ENCODE results near the gene SEBOX. TPM values are rescaled to one million over a fixed set of nuclear protein-coding genes. Genes with fewer than 3 reads are reported as not detected.

SEBOX gene
- total RNA-seq, 1 experiment from 2014 or later = not detected

DNA sequence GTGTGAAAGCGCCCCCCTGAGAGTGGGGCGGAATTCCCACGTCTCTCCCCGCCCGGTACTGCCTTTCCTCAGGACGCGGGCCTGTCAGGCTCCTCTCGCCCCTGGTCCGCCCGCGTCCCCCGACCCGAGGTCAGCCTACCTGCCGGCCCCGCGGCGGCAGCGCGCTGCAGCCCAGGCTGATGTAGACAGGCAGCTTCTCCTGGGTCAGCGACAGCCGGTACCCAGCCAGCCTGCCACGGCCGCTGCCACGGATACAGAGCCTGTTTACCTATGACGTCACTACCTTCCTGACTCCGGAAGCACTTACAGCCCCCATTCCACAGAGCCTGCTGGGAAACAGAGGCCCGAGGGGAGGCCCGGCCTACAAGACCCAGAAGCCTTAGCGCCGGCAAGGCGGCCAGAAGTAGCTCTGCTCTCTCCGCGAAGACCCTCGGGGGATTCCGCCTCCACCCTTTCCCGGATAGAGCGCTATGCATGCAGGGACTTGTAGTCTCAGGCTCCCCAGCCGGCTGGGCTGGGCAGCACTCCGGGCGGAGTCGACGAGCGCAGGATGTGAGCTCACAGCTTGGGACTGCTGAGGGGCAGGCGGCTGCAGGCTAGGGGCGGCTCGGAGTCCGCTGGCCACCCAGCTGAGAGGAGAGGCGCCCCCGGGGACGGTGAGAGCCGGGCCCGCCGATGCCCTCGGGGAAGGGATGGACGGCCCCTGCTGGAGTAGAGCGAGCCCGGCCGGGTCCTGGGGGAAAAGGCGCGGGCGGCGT lies 29.6 kb downstream of the SEBOX start, which contains the start of the genes IFT20 and TNFAIP1:
Gene IFT20, minus strand, starts transcription at position 272 of the 758 bp plus-strand sequence. CDS start 3,487 bp downstream, outside the sequence.
Gene TNFAIP1, plus strand, starts transcription at position 561 of the 758 bp plus-strand sequence. CDS start 3,761 bp downstream, outside the sequence.
- ATAC-seq = peak; percentile 95
- TF ChIP-seq EZH2 (IDR thresholded peaks at IDR 0.05; ENCODE audit: low read length, unreplicated experiment) (no peak), EZH2phosphoT487 (IDR thresholded peaks at IDR 0.05; ENCODE audit: borderline replicate concordance, low read length) (no peak)
- TF ChIP-seq, protein P1, sequence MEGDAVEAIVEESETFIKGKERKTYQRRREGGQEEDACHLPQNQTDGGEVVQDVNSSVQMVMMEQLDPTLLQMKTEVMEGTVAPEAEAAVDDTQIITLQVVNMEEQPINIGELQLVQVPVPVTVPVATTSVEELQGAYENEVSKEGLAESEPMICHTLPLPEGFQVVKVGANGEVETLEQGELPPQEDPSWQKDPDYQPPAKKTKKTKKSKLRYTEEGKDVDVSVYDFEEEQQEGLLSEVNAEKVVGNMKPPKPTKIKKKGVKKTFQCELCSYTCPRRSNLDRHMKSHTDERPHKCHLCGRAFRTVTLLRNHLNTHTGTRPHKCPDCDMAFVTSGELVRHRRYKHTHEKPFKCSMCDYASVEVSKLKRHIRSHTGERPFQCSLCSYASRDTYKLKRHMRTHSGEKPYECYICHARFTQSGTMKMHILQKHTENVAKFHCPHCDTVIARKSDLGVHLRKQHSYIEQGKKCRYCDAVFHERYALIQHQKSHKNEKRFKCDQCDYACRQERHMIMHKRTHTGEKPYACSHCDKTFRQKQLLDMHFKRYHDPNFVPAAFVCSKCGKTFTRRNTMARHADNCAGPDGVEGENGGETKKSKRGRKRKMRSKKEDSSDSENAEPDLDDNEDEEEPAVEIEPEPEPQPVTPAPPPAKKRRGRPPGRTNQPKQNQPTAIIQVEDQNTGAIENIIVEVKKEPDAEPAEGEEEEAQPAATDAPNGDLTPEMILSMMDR (conservative IDR thresholded peaks at IDR 0.05; ENCODE audit: low read depth, low read length) = no peak
- H3K79me2 ChIP-seq (ENCODE audit: low read length) = peaks cover 60% of the 10 kb centered on the region
- peak within 1 kb of the TSS; percentile 78 for H3K27ac ChIP-seq (ENCODE audit: low read length)
- DNase-seq = peak; percentile 97
- 0 out of 2 replicates have a peak, but pooled peaks cover 6% of the 10 kb centered on the region for H4K20me1 ChIP-seq (ENCODE audit: low read length)
- no peaks in the 10 kb centered on the region for H3F3A ChIP-seq (ENCODE audit: low read length, unreplicated experiment)
- peak within 1 kb of the TSS; percentile 98 for H3K4me2 ChIP-seq (ENCODE audit: low read length)
- no peaks in the 10 kb centered on the region for H3K9me2 ChIP-seq (replicated peaks; ENCODE audit: low read length)
- H3K36me3 ChIP-seq (ENCODE audit: low read depth, low read length) = no peaks in the 10 kb centered on the region
- peaks cover 25% of the 10 kb centered on the region for H3K4me1 ChIP-seq (ENCODE audit: insufficient read depth, low read length)
- no peaks in the 10 kb centered on the region for H3K9me3 ChIP-seq (ENCODE audit: low read length)
- H3K9ac ChIP-seq (ENCODE audit: low read length) = peak within 1 kb of the TSS; percentile 91
- intact Hi-C loops (cut with micrococcal nuclease) = loop anchor here (1.0 kb wide), 1 partner anchor 22 kb away; the partner anchor contains the start of gene POLDIP2
- peak within 1 kb of the TSS; percentile 92 for H2AFZ ChIP-seq (ENCODE audit: low read length)
- peak within 1 kb of the TSS; percentile 97 for H3K4me3 ChIP-seq (ENCODE audit: low read length)
- no TSS peak for BruUV-seq (replicated peaks)
- POLR2A ChIA-PET (ENCODE audit: unreplicated experiment) = interaction anchor here (0.6 to 2.3 kb wide), 6 partner anchors 12 to 1577 kb away, joined by 3 to 14 read pairs (median 3); partner anchors contain the start of gene POLDIP2
- no peaks in the 10 kb centered on the region for H3K27me3 ChIP-seq (ENCODE audit: low read length)
- CTCF ChIA-PET = interaction anchor here (0.6 to 1.4 kb wide), 3 partner anchors 12 to 86 kb away, joined by 3 to 6 read pairs (median 5); partner anchors contain the start of gene POLDIP2

DNA sequence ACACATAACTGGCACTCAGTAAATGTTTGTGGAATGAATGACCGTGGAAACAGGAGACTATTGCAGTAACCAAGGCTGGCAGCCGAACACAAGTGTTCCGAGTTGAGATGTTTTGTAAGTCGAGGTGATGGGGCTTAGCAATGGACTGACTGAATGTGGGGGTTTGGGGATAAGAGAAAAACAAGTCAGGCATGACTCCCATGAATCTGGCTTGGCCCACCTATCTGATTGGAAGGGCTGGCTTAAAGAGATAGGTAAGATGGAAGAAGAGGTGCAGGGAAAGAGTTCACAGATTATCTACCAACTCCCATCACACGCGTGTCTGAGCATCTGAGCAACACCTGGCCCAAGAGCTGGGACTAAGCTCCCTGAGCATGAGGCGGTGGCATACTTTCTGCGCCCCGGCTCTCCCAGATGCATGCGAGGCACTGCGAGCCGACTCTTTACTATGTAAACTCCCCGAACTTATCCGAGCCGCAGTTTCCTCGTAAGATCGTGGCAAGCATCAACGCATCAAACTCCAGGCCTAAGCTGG lies 30.3 kb downstream of the SEBOX start:
- Histone ChIP-seq H3K4me3 (ENCODE audit: low read length) (peak overlapping the region; percentile 97), H3K36me3 (ENCODE audit: low read depth, low read length) (no peaks in the 10 kb centered on the region), H4K20me1 (ENCODE audit: low read length) (0 out of 2 replicates have a peak, but pooled peaks cover 6% of the 10 kb centered on the region), H3K27me3 (ENCODE audit: low read length) (no peaks in the 10 kb centered on the region), H3K79me2 (ENCODE audit: low read length) (peaks cover 60% of the 10 kb centered on the region), H3K27ac (ENCODE audit: low read length) (no peak overlapping the region; the same call in 1 of the 2 replicates), H3K4me2 (ENCODE audit: low read length) (peak overlapping the region; percentile 98), H3K4me1 (ENCODE audit: insufficient read depth, low read length) (peaks cover 25% of the 10 kb centered on the region), H2AFZ (ENCODE audit: low read length) (peak overlapping the region; percentile 92), H3K9me3 (ENCODE audit: low read length) (no peaks in the 10 kb centered on the region), H3F3A (ENCODE audit: low read length, unreplicated experiment) (no peaks in the 10 kb centered on the region), H3K9ac (ENCODE audit: low read length) (peak overlapping the region; percentile 84), H3K9me2 (replicated peaks; ENCODE audit: low read length) (no peaks in the 10 kb centered on the region)
- TSS peak; percentile 38 for BruUV-seq (replicated peaks)
- ATAC-seq (no peak), DNase-seq (no peak)
- ChIA-PET CTCF (interaction anchor here (1.4 kb wide), 1 partner anchor 12 kb away, joined by 5 read pairs; no protein-coding TSS in a partner anchor), POLR2A (ENCODE audit: unreplicated experiment) (interaction anchor here (0.8 to 2.3 kb wide), 2 partner anchors 13 to 294 kb away, joined by 3 to 14 read pairs; no protein-coding TSS in a partner anchor)
- intact Hi-C loops (cut with micrococcal nuclease) = loop anchor here (1.0 kb wide), 1 partner anchor 23 kb away; the partner anchor contains the start of gene POLDIP2
- TF ChIP-seq EZH2phosphoT487 (IDR thresholded peaks at IDR 0.05; ENCODE audit: borderline replicate concordance, low read length) (no peak), EZH2 (IDR thresholded peaks at IDR 0.05; ENCODE audit: low read length, unreplicated experiment) (no peak)
- TF ChIP-seq, protein P1 (conservative IDR thresholded peaks at IDR 0.05; ENCODE audit: low read depth, low read length) = no peak
